GM19395 (cell line): Measurements from ENCODE around the gene ASCL4.
"Not testable (repeated sequence)": the region's sequence is repeated elsewhere in the genome, so short reads cannot be mapped to it uniquely, and the experiment has no call there.

ENCODE experiments used
- ATAC-seq: cut with Tn5 transposase; IDR thresholded peaks from one replicate; pipeline ENCODE4 v1.9.1; 2021; ENCODE audit warnings: mild to moderate bottlenecking, moderate library complexity; ENCODE audit not compliant: unreplicated experiment

ASCL4 gene, protein sequence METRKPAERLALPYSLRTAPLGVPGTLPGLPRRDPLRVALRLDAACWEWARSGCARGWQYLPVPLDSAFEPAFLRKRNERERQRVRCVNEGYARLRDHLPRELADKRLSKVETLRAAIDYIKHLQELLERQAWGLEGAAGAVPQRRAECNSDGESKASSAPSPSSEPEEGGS

DNA sequence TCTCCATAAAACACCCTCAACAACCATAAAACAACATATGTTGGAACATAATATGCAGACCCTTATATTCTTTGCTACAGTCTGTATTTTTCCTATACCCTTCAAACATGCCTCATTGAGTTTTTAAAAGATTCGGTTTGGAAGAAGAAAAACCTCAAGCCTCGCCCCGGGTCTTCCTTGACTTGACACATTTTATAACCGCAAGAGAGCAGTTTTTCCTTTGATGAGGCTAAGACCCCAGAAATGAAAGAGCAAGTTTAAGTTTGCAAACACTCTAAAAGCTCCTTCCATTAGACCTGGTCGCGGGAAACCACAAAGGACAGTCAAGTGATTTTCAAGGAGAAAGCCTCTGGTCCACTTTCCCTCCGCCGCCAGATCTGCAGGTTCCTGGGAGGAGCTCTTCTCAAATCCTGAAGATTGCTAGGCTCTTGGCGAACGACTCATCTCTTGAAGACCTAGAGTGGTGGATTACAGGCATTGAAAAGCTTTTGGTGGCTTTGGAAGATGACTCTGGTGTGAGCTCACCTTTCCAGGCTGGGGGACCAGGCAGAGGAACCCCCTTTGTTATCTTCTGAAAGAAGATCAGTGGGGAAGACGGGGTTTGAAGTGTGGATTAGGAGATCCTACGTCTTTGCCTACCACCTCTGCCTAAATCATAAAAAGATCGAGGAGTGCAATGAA is at the start of gene ASCL4:
TSS of gene ASCL4 (plus strand) at position 356 of the 681 bp plus-strand sequence. CDS start 515 bp downstream, outside the sequence.
- no peak for ATAC-seq

DNA sequence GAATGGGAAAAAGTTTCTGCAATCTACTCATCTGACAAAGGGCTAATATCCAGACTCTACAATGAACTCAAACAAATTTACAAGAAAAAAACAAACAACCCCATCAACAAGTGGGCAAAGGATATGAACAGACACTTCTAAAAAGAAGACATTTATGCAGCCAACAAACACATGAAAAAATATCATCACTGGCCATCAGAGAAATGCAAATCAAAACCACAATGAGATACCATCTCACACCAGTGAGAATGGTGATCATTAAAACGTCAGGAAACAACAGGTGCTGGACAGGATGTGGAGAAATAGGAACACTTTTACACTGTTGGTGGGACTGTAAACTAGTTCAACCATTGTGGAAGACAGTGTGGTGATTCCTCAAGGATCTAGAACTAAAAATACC is 47.2 kb upstream of the ASCL4 start:
- ATAC-seq: not testable (repeated sequence)

DNA sequence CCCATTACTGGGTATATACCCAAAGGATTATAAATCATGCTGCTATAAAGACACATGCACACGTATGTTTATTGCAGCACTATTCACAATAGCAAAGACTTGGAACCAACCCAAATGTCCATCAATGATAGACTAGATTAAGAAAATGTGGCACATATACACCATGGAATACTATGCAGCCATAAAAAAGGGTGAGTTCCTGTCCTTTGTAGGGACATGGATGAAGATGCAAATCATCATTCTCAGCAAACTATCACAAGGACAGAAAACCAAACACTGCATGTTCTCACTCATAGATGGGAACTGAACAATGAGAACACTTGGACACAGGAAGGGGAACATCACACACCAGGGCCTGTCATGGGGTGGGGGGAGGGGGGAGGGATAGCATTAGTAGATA is 46.8 kb upstream of the ASCL4 start:
- not testable (repeated sequence) for ATAC-seq

DNA sequence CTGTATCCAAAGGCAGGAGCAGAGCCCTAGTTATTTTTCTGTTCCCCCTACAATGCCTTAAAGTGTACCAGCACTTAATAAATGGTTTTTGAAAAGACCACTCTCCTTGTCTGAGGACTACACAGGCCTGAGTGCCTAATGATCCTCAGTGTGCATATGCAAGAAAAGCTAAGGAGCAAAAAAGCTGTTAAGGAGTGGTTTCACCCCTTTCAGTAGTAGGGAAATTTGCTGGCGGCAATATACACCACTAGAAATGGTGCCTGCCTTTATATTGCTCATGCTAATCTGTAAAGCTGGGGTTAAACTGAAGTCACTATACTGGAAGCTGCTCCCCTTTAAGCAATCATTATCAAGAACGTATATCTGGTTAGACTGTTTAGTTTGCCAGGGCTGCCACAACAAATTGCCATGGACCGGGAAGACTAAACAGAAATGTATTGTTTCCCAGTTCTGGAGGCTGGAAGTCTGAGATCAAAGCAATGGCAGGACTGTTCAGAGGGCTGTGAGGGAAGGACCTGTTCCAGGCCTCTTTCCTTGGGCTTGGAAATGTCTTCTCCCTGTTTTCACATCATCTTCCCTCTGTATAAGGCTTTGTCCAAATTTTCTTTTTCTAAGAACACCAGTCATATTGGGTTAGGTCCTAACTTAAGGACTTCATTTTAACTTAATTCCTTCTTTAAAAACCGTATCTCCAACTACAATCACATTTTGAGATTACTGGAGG is 43.7 kb upstream of the ASCL4 start:
- no peak for ATAC-seq

DNA sequence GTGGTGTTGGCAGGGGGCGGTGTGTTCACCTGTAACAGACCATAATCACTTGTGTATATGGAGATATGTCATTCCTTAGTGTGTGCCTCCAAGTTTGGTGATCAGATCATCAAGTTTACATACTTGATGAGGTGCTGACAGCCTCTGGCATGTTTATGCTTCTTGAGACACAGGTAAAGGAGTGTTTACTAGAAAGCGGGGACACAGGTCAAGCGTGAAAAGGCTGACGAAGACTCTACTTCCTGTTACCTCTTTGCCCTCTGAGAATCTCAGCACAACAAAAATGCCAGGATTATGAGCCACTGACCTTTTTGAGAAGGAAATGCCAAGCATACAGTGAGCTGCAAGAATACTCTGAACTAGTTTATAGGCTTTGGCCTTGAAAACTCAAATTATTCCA is 43.1 kb upstream of the ASCL4 start:
- no peak for ATAC-seq

DNA sequence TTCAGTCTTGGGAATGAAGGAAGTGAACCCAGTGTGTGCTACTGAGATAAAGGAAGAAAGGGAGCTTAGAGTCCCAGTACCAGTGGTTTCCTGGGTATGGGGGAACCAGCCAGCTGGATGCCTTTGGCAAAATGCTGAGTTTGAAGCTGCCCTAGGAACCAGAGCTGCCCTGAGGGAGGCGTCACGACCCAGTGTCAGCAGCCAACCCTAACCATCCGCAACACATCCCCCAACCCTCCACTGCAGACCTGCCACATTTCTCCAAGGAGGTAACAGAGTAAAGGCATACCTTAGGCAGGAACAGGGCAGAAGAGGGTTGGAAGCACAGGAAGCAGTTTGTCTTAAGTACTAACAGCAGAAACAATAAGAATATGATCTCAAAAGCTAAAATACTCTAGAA is 42.1 kb upstream of the ASCL4 start:
- no peak for ATAC-seq

DNA sequence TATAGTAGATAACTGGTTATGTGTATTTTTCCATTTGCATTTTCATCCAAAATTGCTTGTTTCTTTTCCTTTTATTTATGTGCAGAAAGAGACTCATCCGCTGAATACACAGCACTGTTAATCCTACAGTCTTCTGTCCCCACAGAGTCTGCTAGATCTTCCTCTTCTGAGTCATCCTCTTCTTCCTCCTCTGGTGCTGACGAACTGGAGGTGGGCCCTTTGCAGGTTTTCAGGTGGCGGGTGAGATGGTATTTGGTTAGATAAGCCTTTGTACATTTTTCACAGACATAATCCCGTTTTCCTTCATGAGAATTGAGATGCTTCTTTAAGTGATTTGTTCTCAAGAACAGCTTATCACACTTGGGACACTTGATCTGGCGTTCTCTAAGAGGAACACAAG is 40.4 kb upstream of the ASCL4 start:
- ATAC-seq: no peak

DNA sequence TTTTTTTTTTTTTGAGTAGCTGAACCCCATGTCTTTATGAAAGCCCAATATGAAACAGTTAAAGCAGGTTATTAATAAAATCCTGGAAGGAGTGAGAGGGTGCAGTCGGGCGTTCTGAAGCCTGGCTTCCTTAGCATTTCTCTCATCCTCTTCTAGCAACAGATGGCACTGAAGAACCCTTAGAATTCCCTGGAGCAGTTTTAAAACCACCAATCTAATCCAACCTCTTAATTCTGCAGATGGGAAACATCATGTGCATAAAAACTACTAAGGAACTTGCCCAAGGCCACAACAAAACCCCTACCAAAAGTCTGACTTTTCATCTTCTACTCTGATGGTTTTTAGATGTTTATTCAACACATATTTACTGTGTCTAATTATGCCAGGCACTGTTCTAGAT is 38.7 kb upstream of the ASCL4 start:
- ATAC-seq: no peak

DNA sequence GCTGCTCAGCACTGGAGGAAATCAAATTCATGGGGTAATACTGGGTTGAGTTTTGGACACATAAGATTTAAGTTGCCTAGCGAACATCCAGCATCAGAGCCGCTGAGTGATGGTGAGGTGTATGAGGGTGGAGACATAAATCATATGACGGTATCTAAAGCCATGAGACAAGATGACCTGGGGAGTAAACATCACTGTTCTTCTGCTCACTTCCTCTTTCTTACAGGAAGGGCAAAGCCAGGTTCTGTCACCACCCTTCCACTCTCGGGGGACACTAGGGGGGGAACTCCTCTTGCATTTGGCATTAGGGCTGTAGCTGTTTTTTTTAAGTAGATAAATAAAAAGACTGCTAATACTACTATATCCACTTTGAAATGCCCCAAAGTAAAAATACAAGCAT is 37.6 kb upstream of the ASCL4 start:
- ATAC-seq: peak; percentile 98

DNA sequence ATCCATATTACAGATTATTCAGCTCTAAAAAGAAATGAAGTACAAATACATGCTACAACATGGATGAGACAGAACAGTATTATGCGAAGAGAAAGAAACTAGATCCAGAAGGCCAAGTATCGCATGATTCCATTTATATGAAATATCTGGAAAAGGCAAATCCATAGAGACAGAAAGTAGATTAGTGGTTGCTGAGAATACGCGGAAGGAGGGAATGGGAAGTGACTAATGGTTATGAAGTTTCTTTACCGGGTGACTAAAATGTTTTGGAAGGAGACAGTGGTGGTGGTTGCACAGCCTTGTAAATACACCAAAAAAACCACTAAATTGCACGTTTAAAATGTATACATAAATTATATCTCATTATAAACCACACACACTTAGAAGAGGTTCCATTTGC is 26.0 kb upstream of the ASCL4 start:
- ATAC-seq: no peak

DNA sequence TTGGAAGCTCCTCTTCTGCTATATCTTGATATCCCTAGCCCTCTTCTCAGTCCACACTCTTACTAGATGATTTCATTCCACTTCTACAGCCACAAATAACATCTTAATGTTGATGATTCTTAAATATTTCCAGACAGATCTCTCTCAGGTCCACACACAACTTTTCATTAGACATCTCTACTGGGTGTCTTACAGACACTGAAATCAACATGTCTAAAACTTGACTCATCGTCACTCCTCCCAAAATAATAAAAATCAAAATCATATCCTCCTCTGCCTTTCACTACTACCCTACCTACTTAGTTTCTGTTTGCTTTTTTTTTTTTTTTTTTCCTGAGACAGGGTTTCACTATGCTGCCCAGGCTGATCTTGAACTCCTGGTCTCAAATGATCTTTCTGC is 25.4 kb upstream of the ASCL4 start:
- no peak for ATAC-seq

DNA sequence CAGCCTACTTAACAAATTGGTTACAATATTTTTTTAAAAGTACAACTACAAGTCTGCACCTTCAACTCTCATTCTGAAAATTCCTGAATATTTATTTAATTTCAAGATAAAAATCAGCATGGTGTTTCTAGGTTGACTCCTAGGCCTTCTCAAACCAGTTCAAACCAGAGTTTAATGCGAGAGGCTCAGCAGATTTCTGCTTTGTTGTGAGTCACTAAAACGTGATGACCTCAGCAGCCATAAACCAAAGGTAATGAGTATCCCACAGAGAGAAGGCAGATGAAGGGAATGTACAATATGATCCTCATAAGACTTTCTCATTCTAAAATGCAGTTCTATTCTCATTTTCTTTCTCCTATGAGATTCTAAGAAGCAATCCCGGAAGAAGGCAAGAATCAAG is 15.1 kb upstream of the ASCL4 start:
- no peak for ATAC-seq

DNA sequence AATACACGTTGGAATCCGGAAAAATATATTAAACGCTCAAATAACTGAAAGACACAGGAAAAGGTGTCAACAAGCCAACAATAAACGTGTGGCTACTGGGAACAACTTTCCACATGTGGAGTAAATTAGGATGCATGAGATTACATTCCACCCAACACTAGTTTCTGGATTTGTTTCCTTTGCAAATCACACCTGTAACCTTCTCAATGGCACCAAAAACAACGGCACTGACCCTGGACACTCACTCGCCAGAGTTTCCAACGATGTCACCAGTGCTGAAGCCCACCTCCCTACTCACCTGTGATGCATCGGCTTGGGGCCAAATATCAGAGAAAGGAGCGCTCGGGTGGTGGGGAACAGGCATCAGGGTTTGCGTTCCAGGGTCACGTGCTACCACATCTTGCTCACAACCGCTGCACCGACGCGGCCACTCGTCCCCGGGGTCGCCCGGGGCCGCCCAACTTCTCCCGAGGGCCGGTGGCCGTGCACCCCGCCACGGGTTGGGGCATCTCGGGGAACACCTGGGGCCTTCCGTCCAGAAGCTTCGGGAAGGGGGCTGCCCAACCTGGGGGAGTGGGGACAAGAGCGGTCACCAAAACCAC is 14.2 kb upstream of the ASCL4 start:
- ATAC-seq: peak; percentile 28

DNA sequence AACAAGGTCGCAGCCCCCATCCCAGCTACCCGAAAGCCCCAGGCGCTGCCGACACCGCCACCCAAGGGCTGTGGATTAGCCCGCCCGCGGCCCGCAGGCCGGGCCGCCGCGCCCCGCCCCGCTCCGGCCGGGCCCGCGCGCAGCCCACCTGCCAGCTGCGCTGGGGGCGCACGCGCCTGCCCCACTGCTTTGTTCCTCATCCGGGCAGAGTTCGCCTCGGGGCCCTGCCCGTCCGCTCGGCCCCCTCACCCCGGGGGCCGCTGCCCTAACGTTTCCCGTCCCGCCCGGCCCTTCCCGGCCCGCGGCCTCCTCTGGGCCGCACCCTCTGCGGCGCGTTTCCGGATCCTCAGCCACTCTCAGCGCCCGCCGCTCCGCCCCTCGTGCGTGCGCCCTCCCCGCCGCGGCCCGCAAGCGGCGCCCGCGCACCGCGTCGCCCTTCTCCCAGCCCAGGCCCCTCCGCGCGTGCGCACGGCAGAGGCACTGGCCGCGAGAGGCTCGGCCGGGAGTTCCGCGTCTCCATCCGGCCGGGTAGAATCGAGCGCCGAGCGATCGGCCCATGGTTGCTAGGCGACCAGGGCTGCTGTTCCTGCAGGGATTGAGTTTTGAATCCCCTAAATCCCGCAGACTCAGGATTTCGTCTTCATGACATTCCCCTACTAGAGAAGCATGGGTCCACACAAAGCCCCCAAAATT is 13.5 kb upstream of the ASCL4 start, which contains the start of gene PRDM4:
TSS of gene PRDM4 (minus strand) at position 329 of the 693 bp plus-strand sequence. CDS start 622 bp downstream, outside the sequence.
- peak; percentile 94 for ATAC-seq

DNA sequence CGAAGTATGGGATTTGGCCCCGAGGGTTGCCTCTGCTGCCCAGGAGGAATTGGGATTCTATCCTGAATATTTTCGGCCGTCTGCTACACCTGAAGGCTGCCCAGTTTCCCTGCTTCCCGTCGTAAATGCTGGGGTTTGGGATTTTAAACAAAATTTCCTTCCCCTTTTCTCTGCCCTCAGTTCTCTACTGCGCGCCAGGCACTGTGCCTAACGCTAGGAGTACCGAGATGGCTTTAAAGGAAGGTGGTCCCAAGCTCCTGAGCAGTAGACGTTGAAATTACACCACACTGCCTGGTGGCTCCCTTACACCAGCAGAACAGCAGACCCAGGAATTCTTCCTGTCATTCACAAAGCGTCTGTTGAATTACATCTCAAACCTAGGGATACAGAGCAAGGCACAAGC is 13.0 kb upstream of the ASCL4 start:
- ATAC-seq: peak; percentile 33

DNA sequence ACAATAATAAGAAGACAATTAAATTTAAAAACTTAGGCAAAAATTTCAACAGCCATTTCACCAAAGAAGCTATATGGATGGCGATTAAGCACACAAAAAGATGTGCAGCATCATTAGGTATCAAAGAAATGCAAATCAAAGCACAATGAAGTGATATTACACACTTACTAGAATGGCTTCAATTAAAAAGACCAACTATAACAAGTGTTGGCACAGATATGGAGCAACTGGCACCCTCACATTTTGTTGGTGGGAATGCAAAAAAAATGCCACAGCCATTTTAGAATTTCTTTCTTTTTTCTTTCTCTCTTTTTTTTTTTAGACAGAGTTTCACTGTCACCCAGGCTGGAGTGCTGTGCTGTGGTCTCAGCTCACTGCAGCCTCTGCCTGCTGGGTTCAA is 11.6 kb upstream of the ASCL4 start:
- no peak for ATAC-seq

DNA sequence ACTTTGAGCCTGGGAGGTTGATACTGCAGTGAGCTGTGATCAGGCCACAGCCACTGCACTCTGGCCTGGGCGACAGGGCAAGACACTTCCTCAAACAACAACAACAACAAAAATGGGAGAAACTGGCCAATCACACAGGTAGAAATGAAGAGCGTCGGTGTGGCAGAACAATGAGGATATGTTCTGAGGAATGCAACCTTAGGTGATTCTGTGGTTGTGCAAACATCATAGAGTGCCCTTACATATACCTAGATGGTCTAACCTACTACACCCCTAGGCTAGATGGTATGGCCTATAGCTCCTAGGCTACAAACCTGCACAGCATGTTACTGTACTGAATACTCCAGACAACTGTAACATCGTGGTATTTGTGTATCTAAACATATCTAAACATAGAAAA is 9.9 kb upstream of the ASCL4 start:
- ATAC-seq: no peak

DNA sequence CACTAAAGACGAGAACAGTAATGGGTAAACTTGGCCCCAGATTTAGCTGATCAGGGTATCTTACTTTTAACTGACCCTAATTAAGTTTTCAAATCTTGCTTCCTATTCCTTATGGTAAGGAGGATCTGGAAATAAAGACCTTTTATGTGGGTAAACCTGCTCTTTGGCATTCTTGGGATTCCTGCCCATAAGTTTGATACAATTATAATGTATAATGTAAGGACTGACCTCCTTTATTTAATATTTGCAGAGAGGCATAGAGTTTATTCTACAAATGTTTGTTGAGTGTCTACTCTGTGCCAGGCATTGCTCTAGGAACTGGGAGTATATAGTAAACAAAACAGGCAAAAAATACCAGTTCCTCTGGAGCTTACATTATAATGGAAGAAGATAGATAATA is 9.2 kb upstream of the ASCL4 start:
- no peak for ATAC-seq

DNA sequence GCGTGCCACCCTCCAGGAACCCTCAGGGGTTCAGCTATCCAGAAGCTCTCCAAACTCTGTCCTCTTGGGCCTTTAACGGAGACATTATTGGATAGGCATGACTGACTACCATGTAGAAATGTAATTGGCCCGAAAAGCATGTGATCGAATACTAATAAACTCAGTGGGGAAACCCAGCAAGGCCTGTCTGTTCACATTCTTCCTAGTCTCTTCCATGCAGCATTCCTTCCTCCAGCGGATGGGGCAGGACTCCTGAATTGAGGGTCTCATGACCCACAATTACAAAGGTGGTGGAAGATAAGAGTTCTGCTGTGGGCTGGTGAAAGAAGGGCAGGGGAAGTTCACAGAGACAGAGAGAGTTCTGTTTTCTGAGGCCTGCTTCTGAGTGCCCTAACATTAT is 7.0 kb upstream of the ASCL4 start:
- no peak for ATAC-seq

DNA sequence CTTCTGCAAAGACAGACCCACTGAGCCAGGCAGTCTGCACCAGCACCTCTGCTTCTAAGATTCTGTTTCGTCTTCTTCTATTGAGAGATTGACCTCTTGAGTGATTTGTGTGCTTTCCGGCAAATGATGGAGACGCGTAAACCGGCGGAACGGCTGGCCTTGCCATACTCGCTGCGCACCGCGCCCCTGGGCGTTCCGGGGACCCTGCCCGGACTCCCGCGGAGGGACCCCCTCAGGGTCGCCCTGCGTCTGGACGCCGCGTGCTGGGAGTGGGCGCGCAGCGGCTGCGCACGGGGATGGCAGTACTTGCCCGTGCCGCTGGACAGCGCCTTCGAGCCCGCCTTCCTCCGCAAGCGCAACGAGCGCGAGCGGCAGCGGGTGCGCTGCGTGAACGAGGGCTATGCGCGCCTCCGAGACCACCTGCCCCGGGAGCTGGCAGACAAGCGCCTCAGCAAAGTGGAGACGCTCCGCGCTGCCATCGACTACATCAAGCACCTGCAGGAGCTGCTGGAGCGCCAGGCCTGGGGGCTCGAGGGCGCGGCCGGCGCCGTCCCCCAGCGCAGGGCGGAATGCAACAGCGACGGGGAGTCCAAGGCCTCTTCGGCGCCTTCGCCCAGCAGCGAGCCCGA is 703 bp downstream of the ASCL4 start:
- ATAC-seq: no peak

DNA sequence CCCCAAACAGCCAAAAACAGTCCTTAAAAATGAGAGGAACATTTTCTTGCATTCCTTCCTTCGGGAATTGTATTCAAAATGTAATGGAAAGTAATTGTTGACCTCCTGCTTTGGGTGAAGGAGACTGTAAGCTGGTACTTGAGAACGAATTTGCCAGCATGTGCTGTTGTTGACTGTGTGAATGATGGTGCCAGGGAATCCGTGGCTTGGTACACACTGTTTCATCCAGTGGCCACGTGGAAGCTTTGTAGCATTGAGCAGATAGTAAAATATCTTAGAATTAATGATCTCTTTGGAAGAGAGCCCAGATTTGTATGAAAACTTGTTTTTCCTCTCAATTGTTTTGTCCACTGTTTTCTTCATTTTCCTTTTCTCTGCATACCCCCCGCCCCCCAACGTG is 1.7 kb downstream of the ASCL4 start:
- no peak for ATAC-seq
